ENCODE measurements around the gene CAMTA1.

The CAMTA1 gene

GRCh38 chr1:7287013-7287412 is 501.8 kb downstream of the CAMTA1 start:
- no peak overlapping the region for H3K27ac ChIP-seq (ENCODE audit: low read depth, low read length)
- peaks cover 14% of the 10 kb centered on the region for H3K4me1 ChIP-seq (ENCODE audit: control insufficient read depth, insufficient read depth, low read length)

DNA sequence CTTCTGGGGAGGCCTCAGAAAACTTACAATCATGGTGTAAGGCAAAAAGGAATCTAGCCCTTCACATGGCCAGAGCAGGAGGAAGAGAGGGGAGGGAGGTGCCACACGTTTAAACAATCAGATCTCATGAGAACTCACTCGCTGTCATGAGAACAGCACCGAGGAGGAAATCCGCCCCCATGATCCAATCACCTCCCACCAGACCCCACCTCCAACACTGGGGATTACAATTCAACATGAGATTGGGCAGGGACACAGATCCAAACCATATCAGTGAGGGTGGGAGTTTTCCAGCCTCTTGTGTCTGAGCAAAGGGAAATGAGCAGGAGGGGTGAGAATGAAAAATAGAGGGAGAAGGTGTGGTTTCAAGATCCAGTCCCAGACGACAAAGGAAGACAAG is 503.7 kb downstream of the CAMTA1 start:
- H3K36me3 ChIP-seq (ENCODE audit: control insufficient read depth, insufficient read depth, low read length) = no peaks in the 10 kb centered on the region
- no peak overlapping the region for H3K27ac ChIP-seq (ENCODE audit: low read depth, low read length)
- peaks cover 7% of the 10 kb centered on the region for H3K9me3 ChIP-seq (ENCODE audit: control insufficient read depth, insufficient read depth, low read depth, low read length)
- H3K4me1 ChIP-seq (ENCODE audit: control insufficient read depth, insufficient read depth, low read length) = peaks cover 27% of the 10 kb centered on the region
- no peak overlapping the region for H3K9ac ChIP-seq (ENCODE audit: low read length)
- H3K27me3 ChIP-seq (ENCODE audit: control insufficient read depth, insufficient read depth, low read length) = no peaks in the 10 kb centered on the region
- H3K4me3 ChIP-seq (ENCODE audit: low read depth, low read length) = no peak overlapping the region

More at GRCh38 chr1:7287013-7287412, 501.8 kb downstream of the CAMTA1 start:
- Histone ChIP-seq H3K36me3 (ENCODE audit: control insufficient read depth, insufficient read depth, low read length) (no peaks in the 10 kb centered on the region), H3K4me3 (ENCODE audit: low read depth, low read length) (no peak overlapping the region), H3K9ac (ENCODE audit: low read length) (no peak overlapping the region), H3K9me3 (ENCODE audit: control insufficient read depth, insufficient read depth, low read depth, low read length) (peaks cover 7% of the 10 kb centered on the region), H3K27me3 (ENCODE audit: control insufficient read depth, insufficient read depth, low read length) (no peaks in the 10 kb centered on the region)

DNA sequence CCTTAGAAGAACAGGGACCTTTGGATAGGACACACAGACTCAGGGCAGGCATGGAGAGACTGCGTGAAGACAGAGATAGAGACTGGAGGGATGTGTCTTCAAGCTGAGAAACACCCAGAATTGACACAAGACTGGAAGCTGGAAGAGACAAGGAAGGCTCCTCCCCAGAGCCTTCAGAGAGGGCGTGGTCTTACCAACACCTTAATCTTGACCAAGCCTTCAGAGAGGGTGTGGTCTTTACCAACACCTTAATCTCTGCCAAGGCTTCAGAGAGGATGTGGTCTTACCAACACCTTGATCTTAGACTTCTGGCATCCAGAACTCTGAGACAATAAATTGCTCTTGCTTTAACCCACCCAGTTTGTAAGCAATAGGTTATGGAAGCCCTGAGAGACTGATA is 504.4 kb downstream of the CAMTA1 start:
- peaks cover 7% of the 10 kb centered on the region for H3K9me3 ChIP-seq (ENCODE audit: control insufficient read depth, insufficient read depth, low read depth, low read length)
- peaks cover 31% of the 10 kb centered on the region for H3K4me1 ChIP-seq (ENCODE audit: control insufficient read depth, insufficient read depth, low read length)
- no peaks in the 10 kb centered on the region for H3K36me3 ChIP-seq (ENCODE audit: control insufficient read depth, insufficient read depth, low read length)
- H3K9ac ChIP-seq (ENCODE audit: low read length) = no peak overlapping the region
- H3K27me3 ChIP-seq (ENCODE audit: control insufficient read depth, insufficient read depth, low read length) = no peaks in the 10 kb centered on the region
- no peak overlapping the region for H3K4me3 ChIP-seq (ENCODE audit: low read depth, low read length)
- no peak overlapping the region for H3K27ac ChIP-seq (ENCODE audit: low read depth, low read length)

DNA sequence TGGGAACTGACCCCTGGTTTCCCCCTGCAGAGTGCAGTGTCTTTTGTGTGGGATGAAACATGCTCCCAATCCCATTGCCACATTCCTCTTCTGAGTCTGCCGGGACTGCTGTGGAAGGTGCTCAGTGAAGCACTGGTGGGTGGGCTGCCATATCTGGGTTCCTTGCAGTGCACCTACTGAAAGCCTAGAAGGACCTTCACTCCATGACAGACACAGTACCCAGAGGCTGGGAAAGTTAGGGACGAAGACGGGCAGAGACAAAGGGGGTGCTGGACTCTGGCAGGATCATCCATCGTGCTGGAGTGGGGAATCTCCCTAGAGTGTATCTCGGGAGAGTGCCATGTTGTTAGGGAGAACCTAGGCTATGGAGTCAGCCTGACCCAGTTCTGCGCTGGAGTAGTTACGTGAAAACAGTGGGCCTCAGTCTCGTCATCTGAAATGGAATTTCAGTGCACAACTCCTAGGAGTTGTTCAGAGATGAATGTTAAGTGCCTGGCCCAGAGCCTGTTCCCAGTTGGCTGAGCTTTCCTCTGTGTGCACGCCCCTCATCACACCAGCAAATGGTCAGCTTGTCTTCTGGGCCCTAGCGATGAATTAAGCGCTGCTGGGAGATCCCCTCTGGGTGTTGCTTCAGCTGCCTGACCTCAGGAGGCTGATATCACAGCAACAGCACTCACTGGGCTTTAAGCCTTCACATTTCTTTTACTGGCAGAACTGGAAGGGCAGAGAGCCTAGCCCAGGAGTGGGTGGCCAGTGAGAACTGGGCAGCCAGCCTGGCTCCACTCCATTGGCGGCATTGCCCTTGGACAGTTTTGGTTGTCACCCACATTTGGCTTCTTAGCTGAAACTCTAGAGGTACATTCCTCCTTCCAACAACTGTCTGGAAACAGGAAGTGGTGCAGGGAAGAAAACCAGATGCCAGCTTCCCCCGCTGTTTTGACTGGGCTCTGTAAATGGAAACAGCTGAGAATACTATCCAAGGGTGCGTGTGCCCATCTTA is 506.0 kb downstream of the CAMTA1 start:
- Histone ChIP-seq H3K27me3 (ENCODE audit: control insufficient read depth, insufficient read depth, low read length) (no peaks in the 10 kb centered on the region), H3K4me1 (ENCODE audit: control insufficient read depth, insufficient read depth, low read length) (peaks cover 26% of the 10 kb centered on the region), H3K27ac (ENCODE audit: low read depth, low read length) (no peak overlapping the region), H3K4me3 (ENCODE audit: low read depth, low read length) (no peak overlapping the region), H3K9ac (ENCODE audit: low read length) (no peak overlapping the region), H3K36me3 (ENCODE audit: control insufficient read depth, insufficient read depth, low read length) (no peaks in the 10 kb centered on the region), H3K9me3 (ENCODE audit: control insufficient read depth, insufficient read depth, low read depth, low read length) (peaks cover 7% of the 10 kb centered on the region)

- no peaks in the 10 kb centered on the region for H3K36me3 ChIP-seq (ENCODE audit: control insufficient read depth, insufficient read depth, low read length)
- no peak overlapping the region for H3K4me3 ChIP-seq (ENCODE audit: low read depth, low read length)
- no peak overlapping the region for H3K27ac ChIP-seq (ENCODE audit: low read depth, low read length)
- peaks cover 26% of the 10 kb centered on the region for H3K4me1 ChIP-seq (ENCODE audit: control insufficient read depth, insufficient read depth, low read length)
- no peaks in the 10 kb centered on the region for H3K27me3 ChIP-seq (ENCODE audit: control insufficient read depth, insufficient read depth, low read length)
- no peak overlapping the region for H3K9ac ChIP-seq (ENCODE audit: low read length)
- peaks cover 5% of the 10 kb centered on the region for H3K9me3 ChIP-seq (ENCODE audit: control insufficient read depth, insufficient read depth, low read depth, low read length)
Measured at GRCh38 chr1:7292036-7292681, 506.9 kb downstream of the CAMTA1 start.

GRCh38 chr1:7292714-7293419 is 507.6 kb downstream of the CAMTA1 start:
- Histone ChIP-seq H3K27ac (ENCODE audit: low read depth, low read length) (no peak overlapping the region), H3K36me3 (ENCODE audit: control insufficient read depth, insufficient read depth, low read length) (no peaks in the 10 kb centered on the region), H3K4me1 (ENCODE audit: control insufficient read depth, insufficient read depth, low read length) (peaks cover 32% of the 10 kb centered on the region), H3K9me3 (ENCODE audit: control insufficient read depth, insufficient read depth, low read depth, low read length) (no peaks in the 10 kb centered on the region), H3K27me3 (ENCODE audit: control insufficient read depth, insufficient read depth, low read length) (no peaks in the 10 kb centered on the region), H3K4me3 (ENCODE audit: low read depth, low read length) (no peak overlapping the region), H3K9ac (ENCODE audit: low read length) (no peak overlapping the region)

DNA sequence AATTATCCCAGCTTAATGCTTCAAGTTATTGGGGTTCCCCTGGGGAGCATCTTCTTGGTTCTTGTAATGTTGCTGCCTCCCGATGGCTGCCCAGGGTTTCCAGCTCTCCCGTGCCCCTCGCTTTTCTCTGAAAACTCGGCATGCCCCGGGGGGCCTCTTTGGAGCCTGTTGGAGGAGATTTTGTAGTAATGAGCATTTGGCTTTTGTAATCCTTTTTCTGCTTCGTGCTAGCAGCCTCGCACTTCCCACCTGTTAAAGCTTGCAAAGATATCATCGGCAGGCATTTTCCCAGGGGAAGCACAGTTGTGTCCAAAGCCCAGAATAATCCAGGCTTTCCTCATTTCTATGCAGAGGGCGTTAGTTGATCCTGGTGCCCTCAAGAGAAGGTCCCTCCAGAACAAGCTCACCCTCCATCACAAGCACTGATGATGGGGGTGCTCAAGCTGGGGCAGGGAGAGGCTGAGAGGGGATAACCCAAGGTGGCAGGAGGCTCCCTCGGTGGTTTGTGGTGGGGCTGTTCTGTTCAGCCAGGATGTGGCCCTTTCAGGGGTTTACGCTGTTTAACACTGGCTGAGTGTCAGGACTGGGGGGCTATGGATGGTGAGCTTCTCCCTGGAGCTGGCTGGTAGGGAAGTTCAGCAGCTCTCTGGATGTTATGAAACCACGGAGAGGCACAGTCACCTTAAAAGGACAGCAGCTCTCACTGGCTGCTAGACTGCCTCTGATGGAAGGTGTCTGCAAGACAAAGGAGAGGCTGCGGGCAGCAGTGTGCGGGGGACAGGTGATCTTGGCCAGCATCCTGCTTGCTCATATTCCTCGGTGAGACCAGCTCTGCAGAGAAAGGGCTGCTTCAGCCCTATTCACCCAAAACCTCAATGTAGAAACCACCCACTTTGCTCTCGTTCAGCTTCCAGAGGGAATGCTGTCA is 508.7 kb downstream of the CAMTA1 start:
- Histone ChIP-seq H3K27ac (ENCODE audit: low read depth, low read length) (no peak overlapping the region), H3K9me3 (ENCODE audit: control insufficient read depth, insufficient read depth, low read depth, low read length) (no peaks in the 10 kb centered on the region)

GRCh38 chr1:7294636-7295035 is 509.4 kb downstream of the CAMTA1 start:
- H3K4me3 ChIP-seq (ENCODE audit: low read depth, low read length) = no peak overlapping the region

More for the DNA sequence above, 508.7 kb downstream of the CAMTA1 start:
- no peaks in the 10 kb centered on the region for H3K27me3 ChIP-seq (ENCODE audit: control insufficient read depth, insufficient read depth, low read length)
- H3K4me3 ChIP-seq (ENCODE audit: low read depth, low read length) = no peak overlapping the region
- peaks cover 43% of the 10 kb centered on the region for H3K4me1 ChIP-seq (ENCODE audit: control insufficient read depth, insufficient read depth, low read length)
- no peak overlapping the region for H3K9ac ChIP-seq (ENCODE audit: low read length)
- H3K36me3 ChIP-seq (ENCODE audit: control insufficient read depth, insufficient read depth, low read length) = no peaks in the 10 kb centered on the region

DNA sequence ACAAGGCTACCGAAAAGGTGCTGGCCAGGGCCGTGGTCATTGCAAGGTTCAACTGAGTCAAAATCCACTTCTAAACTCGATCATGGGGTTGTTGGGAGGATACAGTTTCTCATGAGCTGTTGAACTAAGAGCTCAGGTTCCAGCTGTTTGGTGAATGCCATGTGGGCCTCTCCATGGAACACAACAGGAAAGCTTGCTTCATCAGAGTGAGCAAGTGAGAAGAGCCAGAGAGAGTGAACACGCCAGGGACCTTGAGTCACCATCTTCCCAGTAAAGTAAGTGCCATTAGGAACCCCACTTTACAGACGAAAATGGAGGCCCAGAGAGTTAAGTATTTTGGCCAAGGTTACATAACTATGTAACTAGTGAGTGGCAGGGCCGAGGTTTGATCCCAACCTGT is 510.7 kb downstream of the CAMTA1 start:
- no peaks in the 10 kb centered on the region for H3K27me3 ChIP-seq (ENCODE audit: control insufficient read depth, insufficient read depth, low read length)
- no peak overlapping the region for H3K4me3 ChIP-seq (ENCODE audit: low read depth, low read length)
- no peak overlapping the region for H3K27ac ChIP-seq (ENCODE audit: low read depth, low read length)
- H3K4me1 ChIP-seq (ENCODE audit: control insufficient read depth, insufficient read depth, low read length) = peaks cover 59% of the 10 kb centered on the region
- H3K9me3 ChIP-seq (ENCODE audit: control insufficient read depth, insufficient read depth, low read depth, low read length) = no peaks in the 10 kb centered on the region
- H3K9ac ChIP-seq (ENCODE audit: low read length) = no peak overlapping the region
- H3K36me3 ChIP-seq (ENCODE audit: control insufficient read depth, insufficient read depth, low read length) = no peaks in the 10 kb centered on the region

More at GRCh38 chr1:7294636-7295035, 509.4 kb downstream of the CAMTA1 start:
- H3K27ac ChIP-seq (ENCODE audit: low read depth, low read length) = no peak overlapping the region
- peaks cover 50% of the 10 kb centered on the region for H3K4me1 ChIP-seq (ENCODE audit: control insufficient read depth, insufficient read depth, low read length)
- no peaks in the 10 kb centered on the region for H3K9me3 ChIP-seq (ENCODE audit: control insufficient read depth, insufficient read depth, low read depth, low read length)
- no peaks in the 10 kb centered on the region for H3K27me3 ChIP-seq (ENCODE audit: control insufficient read depth, insufficient read depth, low read length)
- no peaks in the 10 kb centered on the region for H3K36me3 ChIP-seq (ENCODE audit: control insufficient read depth, insufficient read depth, low read length)
- no peak overlapping the region for H3K9ac ChIP-seq (ENCODE audit: low read length)

DNA sequence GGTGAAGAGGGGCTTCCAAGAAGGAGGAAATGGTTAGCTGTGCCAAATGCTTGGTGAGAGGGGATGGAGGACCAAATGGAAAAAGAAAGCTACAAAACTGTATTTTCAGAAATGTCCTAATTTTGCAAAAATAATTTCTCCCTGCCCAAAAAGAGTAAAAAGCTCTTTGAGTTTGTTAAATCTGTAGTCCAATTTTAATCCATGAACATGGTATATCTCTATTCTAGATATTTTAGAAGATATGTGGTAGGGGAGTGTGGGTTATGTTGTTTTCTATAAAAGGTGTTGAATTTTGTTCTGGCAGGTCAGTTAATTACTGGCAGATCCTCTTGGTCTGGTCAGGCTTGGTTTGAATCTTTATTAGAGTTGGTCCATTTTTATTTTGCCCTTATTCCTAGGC is 511.7 kb downstream of the CAMTA1 start:
- no peak overlapping the region for H3K4me3 ChIP-seq (ENCODE audit: low read depth, low read length)
- no peak overlapping the region for H3K9ac ChIP-seq (ENCODE audit: low read length)
- no peaks in the 10 kb centered on the region for H3K9me3 ChIP-seq (ENCODE audit: control insufficient read depth, insufficient read depth, low read depth, low read length)
- no peaks in the 10 kb centered on the region for H3K27me3 ChIP-seq (ENCODE audit: control insufficient read depth, insufficient read depth, low read length)
- peak overlapping the region; percentile 44; the same call in 1 of the 2 replicates for H3K27ac ChIP-seq (ENCODE audit: low read depth, low read length)
- no peaks in the 10 kb centered on the region for H3K36me3 ChIP-seq (ENCODE audit: control insufficient read depth, insufficient read depth, low read length)
- H3K4me1 ChIP-seq (ENCODE audit: control insufficient read depth, insufficient read depth, low read length) = peaks cover 65% of the 10 kb centered on the region
